IMR-90 (cell line): Measurements from ENCODE around the gene HKDC1. TPM values are rescaled to one million over a fixed set of nuclear protein-coding genes. Genes with fewer than 3 reads are reported as not detected.

Experiments used
- ATAC-seq: fragments of 200-7000 bp; cut with Tn5 transposase; 2 replicates; pipeline ENCODE4 v1.9.1; 2020; ENCODE audit warnings: low read depth, mild to moderate bottlenecking, moderate library complexity
- BruUV-seq: library from RNA; stranded (reverse); fragments of 400-500 nt; replicated peaks from 2 replicates; lab custom pipeline; 2021; lab: Mats Ljungman, UMichigan
- CTCF ChIA-PET: fragments of 300-600 bp; formaldehyde crosslinking; extraction: SDS; loops from one replicate; lab custom pipeline; 2021; ENCODE audit warnings: antibody characterized with exemption; lab: Yijun Ruan, JAX
- POLR2A ChIA-PET: fragments of 300-600 bp; sonication (Branson Sonifier 250); formaldehyde crosslinking; loops from one replicate; lab custom pipeline; 2022; ENCODE audit warnings: antibody characterized with exemption; ENCODE audit not compliant: unreplicated experiment; lab: Charles Lee
- DNase-seq: peaks from one replicate; pipeline ENCODE4 v3.0.0; 2013
- H2AFZ ChIP-seq: replicated peaks from 2 replicates; pipeline ENCODE3; 2013; ENCODE audit warnings: low read length, mild to moderate bottlenecking; ENCODE audit not compliant: poor library complexity
- H2AK5ac ChIP-seq: 2 replicates; pipeline ENCODE4 v1.6.1; 2013; ENCODE audit warnings: low read depth, low read length, inconsistent platforms
- H2AK9ac ChIP-seq: replicated peaks from 2 replicates; pipeline ENCODE3; 2013; ENCODE audit warnings: mild to moderate bottlenecking, low read depth, low read length, moderate library complexity; ENCODE audit not compliant: poor library complexity
- H2BK120ac ChIP-seq: 2 replicates; pipeline ENCODE4 v1.6.1; 2013; ENCODE audit warnings: low read depth, low read length, inconsistent platforms
- H2BK15ac ChIP-seq: 3 replicates; pipeline ENCODE4 v1.6.1; 2013; ENCODE audit warnings: low read depth, low read length, inconsistent platforms
- H2BK20ac ChIP-seq: 2 replicates; pipeline ENCODE4 v1.6.1; 2013; ENCODE audit warnings: low read depth, mild to moderate bottlenecking, inconsistent platforms, low read length, moderate library complexity
- H2BK5ac ChIP-seq: 2 replicates; pipeline ENCODE4 v1.6.1; 2013; ENCODE audit warnings: mild to moderate bottlenecking, low read depth, low read length, inconsistent platforms; ENCODE audit not compliant: poor library complexity, severe bottlenecking
- H3K14ac ChIP-seq: replicated peaks from 2 replicates; pipeline ENCODE4 v1.6.1; 2013; ENCODE audit warnings: low read depth, low read length, inconsistent platforms
- H3K18ac ChIP-seq: 2 replicates; pipeline ENCODE4 v1.6.1; 2013; ENCODE audit warnings: low read depth, low read length, control low read depth
- H3K23ac ChIP-seq: 2 replicates; pipeline ENCODE4 v1.6.1; 2013; ENCODE audit warnings: low read depth, low read length, inconsistent platforms
- H3K27ac ChIP-seq: 2 replicates; pipeline ENCODE4 v1.5.1; 2013; ENCODE audit warnings: mild to moderate bottlenecking, control low read depth, low read length; ENCODE audit not compliant: insufficient read depth
- H3K27me3 ChIP-seq: 2 replicates; pipeline ENCODE4 v1.6.1; 2013; ENCODE audit warnings: low read length; ENCODE audit not compliant: control insufficient read depth, insufficient read depth
- H3K36me3 ChIP-seq: 2 replicates; pipeline ENCODE4 v1.6.1; 2013; ENCODE audit warnings: low read length, mixed read lengths; ENCODE audit not compliant: control insufficient read depth, insufficient read depth
- H3K4ac ChIP-seq: 2 replicates; pipeline ENCODE4 v1.6.1; 2013; ENCODE audit warnings: low read depth, low read length, inconsistent platforms
- H3K4me1 ChIP-seq: 2 replicates; pipeline ENCODE4 v1.6.1; 2013; ENCODE audit warnings: low read length, mixed read lengths; ENCODE audit not compliant: control insufficient read depth, insufficient read depth
- H3K4me2 ChIP-seq: 2 replicates; pipeline ENCODE4 v1.6.1; 2013; ENCODE audit warnings: low read depth, mild to moderate bottlenecking, control low read depth, low read length, moderate library complexity
- H3K4me3 ChIP-seq: 2 replicates; pipeline ENCODE4 v1.5.1; 2013; ENCODE audit warnings: low read depth, mild to moderate bottlenecking, control low read depth, low read length, moderate library complexity; ENCODE audit not compliant: insufficient read depth
- H3K56ac ChIP-seq: 2 replicates; pipeline ENCODE4 v1.6.1; 2013; ENCODE audit warnings: low read length, inconsistent platforms; ENCODE audit not compliant: insufficient read depth; ENCODE audit errors: extremely low read depth
- H3K79me1 ChIP-seq, 2 experiments: 2 replicates each; pipeline ENCODE4 v1.6.1; 2013; ENCODE audit warnings: low read length in 2 of 2, inconsistent platforms in 1 of 2, low read depth in 1 of 2
- H3K9ac ChIP-seq: 2 replicates; pipeline ENCODE4 v1.6.1; 2013; ENCODE audit warnings: low read depth, low read length, control low read depth
- H3K9me1 ChIP-seq: 2 replicates; pipeline ENCODE4 v1.6.1; 2013; ENCODE audit warnings: low read length, inconsistent platforms; ENCODE audit not compliant: insufficient read depth
- H3K9me3 ChIP-seq: 2 replicates; pipeline ENCODE4 v1.6.1; 2013; ENCODE audit warnings: low read length; ENCODE audit not compliant: control insufficient read depth, insufficient read depth
- H4K20me1 ChIP-seq: 2 replicates; pipeline ENCODE4 v1.6.1; 2013; ENCODE audit warnings: low read length, inconsistent platforms; ENCODE audit not compliant: insufficient read depth
- H4K5ac ChIP-seq: 2 replicates; pipeline ENCODE4 v1.6.1; 2013; ENCODE audit warnings: mild to moderate bottlenecking, low read depth, low read length, control low read depth
- H4K8ac ChIP-seq, 2 experiments: 2 replicates each; pipeline ENCODE4 v1.6.1; 2013; ENCODE audit warnings: low read depth in 2 of 2, low read length in 2 of 2, control low read depth in 1 of 2, inconsistent platforms in 1 of 2
- H4K91ac ChIP-seq: 2 replicates; pipeline ENCODE4 v1.6.1; 2013; ENCODE audit warnings: low read depth, low read length, inconsistent platforms; ENCODE audit not compliant: insufficient read depth
- BHLHE40 ChIP-seq: fragments of 150-350 bp; IDR thresholded peaks from 2 replicates; pipeline ENCODE4 v1.6.1; 2016; ENCODE audit warnings: mild to moderate bottlenecking, low read depth, low read length
- CTCF ChIP-seq: conservative IDR thresholded peaks from 2 replicates; pipeline ENCODE4 v1.5.1; 2012; ENCODE audit warnings: mild to moderate bottlenecking, low read depth, low read length, improper control_type of control experiment
- FOS ChIP-seq: fragments of 150-350 bp; IDR thresholded peaks from 2 replicates; pipeline ENCODE4 v1.6.1; 2016; ENCODE audit warnings: low read depth, low read length
- MAFK ChIP-seq: IDR thresholded peaks from 2 replicates; pipeline ENCODE4 v1.6.1; 2012; ENCODE audit warnings: low read depth, low read length, improper control_type of control experiment
- MXI1 ChIP-seq: IDR thresholded peaks from 2 replicates; pipeline ENCODE4 v1.6.1; 2012; ENCODE audit warnings: low read depth, mild to moderate bottlenecking, low read length, moderate library complexity, borderline replicate concordance
- RFX5 ChIP-seq: IDR thresholded peaks from 2 replicates; pipeline ENCODE4 v1.8.0; 2012; ENCODE audit warnings: low read depth, mild to moderate bottlenecking, low read length, moderate library complexity
- SMC3 ChIP-seq: fragments of 150-350 bp; IDR thresholded peaks from 2 replicates; pipeline ENCODE4 v1.6.1; 2016; ENCODE audit warnings: low read depth, mild to moderate bottlenecking, antibody characterized with exemption, low read length, moderate library complexity
- WGBS, 2 experiments: methylation state at CpG; one replicate each; pipeline versions ENCODE4 v1.1.5 to v1.1.7; 2013; ENCODE audit warnings: missing lambda C conversion rate in 2 of 2; ENCODE audit not compliant: insufficient read length in 1 of 2; ENCODE audit errors: extremely low coverage in 2 of 2; 5-methylcytosine and 5-hydroxymethylcytosine counted together
- dilution Hi-C: fragments of 300-500 bp; cut with HindIII; formaldehyde crosslinking; loops from one replicate; pipeline ENCODE4 v1.14.3; 2018; ENCODE audit warnings: low sequenced_read_pairs; ENCODE audit not compliant: unreplicated experiment
- in situ Hi-C: fragments of 300-500 bp; cut with MboI; formaldehyde crosslinking; loops from 3 replicates; pipeline ENCODE4 v1.14.3; 2019; ENCODE audit warnings: low sequenced_read_pairs, inconsistent platforms, mixed read lengths
- intact Hi-C: fragments of 100-400 bp; cut with micrococcal nuclease; formaldehyde crosslinking; loops from 2 replicates; pipeline ENCODE4 v1.10.0; 2022
- polyA plus RNA-seq, 3 experiments: library from polyadenylated mRNA; depleted of rRNA; stranded (reverse); fragments of >200 nt; gene quantifications; 2 replicates each; pipeline ENCODE4 v1.2.3, GENCODE V29; 2012; ENCODE audit warnings: low replicate concordance in 1 of 3
- total RNA-seq: library from RNA; depleted of rRNA; stranded (reverse); fragments of >200 nt; gene quantifications from 2 replicates; pipeline ENCODE4 v1.2.3, GENCODE V29; 2012

The HKDC1 gene
- total and polyA plus RNA-seq, 2 of the 4 experiments (the other 2 are of a cell fraction): under 0.01 to 0.03 TPM

- no peak overlapping the region for H2BK15ac ChIP-seq
- H3K9ac ChIP-seq: no peak overlapping the region
- peaks cover 8% of the 10 kb centered on the region for H3K27me3 ChIP-seq
- H4K5ac ChIP-seq: no peak overlapping the region
- ATAC-seq (no peak), DNase-seq (no peak)
- no peak overlapping the region for H3K18ac ChIP-seq
- in situ Hi-C loops (no loop called here), intact Hi-C loops (no loop called here), dilution Hi-C loops (no loop called here)
- no peaks in the 10 kb centered on the region for H4K20me1 ChIP-seq
- no TSS peak for BruUV-seq
- H2BK120ac ChIP-seq: no peak overlapping the region
- no peak overlapping the region for H2BK5ac ChIP-seq
- WGBS, 2 experiments: 17% methylated on average over 1 of the region's 4 CpGs; no CpG with 5 or more reads in 1 of the 2 experiments
- no peak overlapping the region for H2AFZ ChIP-seq
- no peaks in the 10 kb centered on the region for H3K36me3 ChIP-seq
- no peak for TF ChIP-seq CTCF
- no peak for TF ChIP-seq FOS
- TF ChIP-seq RFX5: no peak
- no peak for TF ChIP-seq MXI1
- TF ChIP-seq SMC3: no peak
- TF ChIP-seq MAFK: no peak
- no peak for TF ChIP-seq BHLHE40
- POLR2A ChIA-PET: no interaction called here
- no peak overlapping the region for H3K4ac ChIP-seq
- no peak overlapping the region for H4K8ac ChIP-seq
- no peak overlapping the region for H3K4me2 ChIP-seq
- H2AK5ac ChIP-seq: no peak overlapping the region
- no peak overlapping the region for H3K4me3 ChIP-seq
- H3K56ac ChIP-seq: no peak overlapping the region
- H3K23ac ChIP-seq: no peak overlapping the region; the same call in 1 of the 2 replicates
- CTCF ChIA-PET: interaction anchor here (0.6 kb wide), 1 partner anchor 42 kb away, joined by 3 read pairs; no protein-coding TSS in a partner anchor
- peaks cover 5% of the 10 kb centered on the region; the same call in 1 of the 2 replicates for H3K4me1 ChIP-seq
- no peak overlapping the region for H4K91ac ChIP-seq
- no peaks in the 10 kb centered on the region for H3K79me1 ChIP-seq
- H2BK20ac ChIP-seq: no peak overlapping the region
- no peak overlapping the region for H2AK9ac ChIP-seq
- H3K27ac ChIP-seq: no peak overlapping the region
- no peaks in the 10 kb centered on the region for H3K9me3 ChIP-seq
- no peak overlapping the region for H3K14ac ChIP-seq
- H3K9me1 ChIP-seq: 0 out of 2 replicates have a peak, but pooled peaks cover 2% of the 10 kb centered on the region
These were observed 91.2 kb downstream of the HKDC1 start for GRCh38 chr10:69311309-69311708.
